ENCODE data around the gene TRIM17. TPM values are rescaled to one million over a fixed set of nuclear protein-coding genes. Genes with fewer than 3 reads are reported as not detected.

The TRIM17 gene
- total and polyA plus RNA-seq, 7 donors = 0.44 to 0.95 TPM; not detected in 5

DNA sequence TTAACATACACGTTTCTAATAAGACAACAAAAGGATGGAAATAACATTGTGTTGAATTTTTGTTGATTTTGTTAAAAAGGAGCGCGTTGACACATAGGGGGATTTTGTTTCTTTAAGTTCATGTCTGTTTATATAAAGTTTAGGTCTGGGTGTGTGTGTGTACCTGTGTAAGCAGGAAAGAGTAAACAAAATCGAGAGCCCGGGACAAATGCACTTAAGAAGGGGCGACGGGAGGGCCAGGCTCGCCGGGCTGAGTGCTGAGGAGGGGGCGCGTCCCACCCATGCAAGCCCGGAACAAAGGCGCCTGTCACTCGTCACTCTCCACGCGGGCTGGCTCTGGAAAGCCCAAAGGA, 28.8 kb upstream of the TRIM17 start:
- Histone ChIP-seq H3K27me3 (peaks cover 19 to 68% (median 40%) of the 10 kb centered on the region in 3 donors), H3K4me3 (peak overlapping the region in 3 of 4 donors; percentile 5 to 47 (median 37)), H3K27ac (peak overlapping the region in 1 of 4 donors; percentile 38), H3K9me3 (no peaks in the 10 kb centered on the region), H3K36me3 (no peaks in the 10 kb centered on the region), H3K4me1 (peaks cover 0 to 13% (median 11%) of the 10 kb centered on the region in 4 donors)
- DNase-seq = no peak
- 2 to 4% methylated on average over 16 of the region's 16 CpGs for WGBS, 2 donors
- TF ChIP-seq, protein P1, sequence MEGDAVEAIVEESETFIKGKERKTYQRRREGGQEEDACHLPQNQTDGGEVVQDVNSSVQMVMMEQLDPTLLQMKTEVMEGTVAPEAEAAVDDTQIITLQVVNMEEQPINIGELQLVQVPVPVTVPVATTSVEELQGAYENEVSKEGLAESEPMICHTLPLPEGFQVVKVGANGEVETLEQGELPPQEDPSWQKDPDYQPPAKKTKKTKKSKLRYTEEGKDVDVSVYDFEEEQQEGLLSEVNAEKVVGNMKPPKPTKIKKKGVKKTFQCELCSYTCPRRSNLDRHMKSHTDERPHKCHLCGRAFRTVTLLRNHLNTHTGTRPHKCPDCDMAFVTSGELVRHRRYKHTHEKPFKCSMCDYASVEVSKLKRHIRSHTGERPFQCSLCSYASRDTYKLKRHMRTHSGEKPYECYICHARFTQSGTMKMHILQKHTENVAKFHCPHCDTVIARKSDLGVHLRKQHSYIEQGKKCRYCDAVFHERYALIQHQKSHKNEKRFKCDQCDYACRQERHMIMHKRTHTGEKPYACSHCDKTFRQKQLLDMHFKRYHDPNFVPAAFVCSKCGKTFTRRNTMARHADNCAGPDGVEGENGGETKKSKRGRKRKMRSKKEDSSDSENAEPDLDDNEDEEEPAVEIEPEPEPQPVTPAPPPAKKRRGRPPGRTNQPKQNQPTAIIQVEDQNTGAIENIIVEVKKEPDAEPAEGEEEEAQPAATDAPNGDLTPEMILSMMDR (IDR thresholded peaks at IDR 0.05) = no peak
- TF ChIP-seq POLR2A (IDR thresholded peaks at IDR 0.05) (no peak), EP300 (IDR thresholded peaks at IDR 0.05) (no peak), POLR2AphosphoS5 (IDR thresholded peaks at IDR 0.05) (no peak)
- intact Hi-C loops (cut with DNase I) = no loop called here

DNA sequence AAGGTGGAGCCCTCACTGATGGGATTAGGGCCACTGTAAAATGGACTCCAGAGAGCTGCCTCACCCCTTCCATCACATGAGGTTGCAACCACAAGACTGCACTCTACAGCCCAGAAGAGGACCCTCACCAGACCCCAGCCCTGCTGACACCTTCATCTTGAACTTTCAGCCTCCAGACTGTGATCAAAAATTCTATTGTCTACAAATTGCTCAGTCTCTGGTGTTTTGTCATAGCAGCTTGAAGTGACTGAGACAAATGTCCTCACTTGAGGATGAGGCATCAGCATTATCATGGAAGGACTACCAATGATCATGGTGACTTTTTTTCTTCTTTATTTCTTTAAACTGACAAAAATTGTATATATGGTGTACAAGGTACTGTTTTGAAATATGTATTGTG, 26.7 kb upstream of the TRIM17 start:
- peaks cover 21 to 89% (median 53%) of the 10 kb centered on the region in 3 donors for H3K27me3 ChIP-seq
- intact Hi-C loops (cut with DNase I) = no loop called here
- TF ChIP-seq POLR2A (IDR thresholded peaks at IDR 0.05) (no peak), EP300 (IDR thresholded peaks at IDR 0.05) (no peak), POLR2AphosphoS5 (IDR thresholded peaks at IDR 0.05) (no peak)
- TF ChIP-seq, protein P1 (IDR thresholded peaks at IDR 0.05) = no peak

DNA sequence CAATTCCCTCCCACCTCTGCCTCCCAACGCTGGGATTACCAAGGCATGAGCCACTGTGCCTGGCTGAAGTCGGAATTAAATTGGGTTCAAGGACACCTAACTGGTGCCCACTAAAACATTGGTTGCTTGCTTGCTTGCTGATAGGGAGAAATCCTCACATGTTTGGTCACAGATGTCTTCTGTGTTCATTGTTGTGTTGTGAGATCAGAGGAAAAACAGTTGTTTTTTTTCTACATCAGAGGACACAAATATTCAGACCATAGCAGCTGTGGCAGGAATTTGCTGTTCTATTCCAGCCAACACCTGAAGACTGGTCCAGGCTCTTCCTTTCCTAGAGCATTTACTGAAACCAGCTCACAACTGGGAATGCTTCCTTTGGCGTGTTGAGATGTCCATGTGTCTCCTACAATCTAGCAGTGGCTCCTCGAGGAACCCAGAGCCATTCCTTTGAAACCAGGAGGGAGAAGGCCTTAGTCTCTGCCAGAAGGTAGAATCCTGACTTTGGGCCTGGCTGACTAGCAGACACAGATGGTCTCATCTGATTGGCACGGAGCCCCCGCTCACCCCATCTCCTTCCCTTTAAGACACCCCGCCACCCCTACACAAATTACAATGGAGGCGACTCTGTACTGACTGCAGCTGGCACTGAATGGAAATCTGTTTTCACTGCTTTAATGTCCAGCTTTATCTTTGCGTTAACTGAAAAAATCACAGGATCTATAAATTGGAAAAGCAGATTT, 24.3 kb upstream of the TRIM17 start:
- Histone ChIP-seq H3K27me3 (peaks cover 19 to 95% (median 47%) of the 10 kb centered on the region in 3 donors), H3K27ac (no peak overlapping the region), H3K4me3 (no peak overlapping the region), H3K9me3 (no peaks in the 10 kb centered on the region), H3K4me1 (peaks cover 0 to 8% (median 6%) of the 10 kb centered on the region in 4 donors), H3K36me3 (no peaks in the 10 kb centered on the region)
- WGBS, 2 donors = 88 to 90% methylated on average over 9 of the region's 9 CpGs
- intact Hi-C loops (cut with DNase I) = no loop called here
- DNase-seq = no peak
- no peak for TF ChIP-seq POLR2A (IDR thresholded peaks at IDR 0.05)
- TF ChIP-seq, protein P1 (IDR thresholded peaks at IDR 0.05) = no peak
- TF ChIP-seq POLR2AphosphoS5 (IDR thresholded peaks at IDR 0.05) = no peak
- no peak for TF ChIP-seq EP300 (IDR thresholded peaks at IDR 0.05)

More for the DNA sequence above, 26.7 kb upstream of the TRIM17 start:
- Histone ChIP-seq H3K27ac (no peak overlapping the region), H3K36me3 (no peaks in the 10 kb centered on the region), H3K4me1 (peaks cover 0 to 13% (median 11%) of the 10 kb centered on the region in 4 donors), H3K4me3 (no peak overlapping the region), H3K9me3 (no peaks in the 10 kb centered on the region)
- DNase-seq = no peak

DNA sequence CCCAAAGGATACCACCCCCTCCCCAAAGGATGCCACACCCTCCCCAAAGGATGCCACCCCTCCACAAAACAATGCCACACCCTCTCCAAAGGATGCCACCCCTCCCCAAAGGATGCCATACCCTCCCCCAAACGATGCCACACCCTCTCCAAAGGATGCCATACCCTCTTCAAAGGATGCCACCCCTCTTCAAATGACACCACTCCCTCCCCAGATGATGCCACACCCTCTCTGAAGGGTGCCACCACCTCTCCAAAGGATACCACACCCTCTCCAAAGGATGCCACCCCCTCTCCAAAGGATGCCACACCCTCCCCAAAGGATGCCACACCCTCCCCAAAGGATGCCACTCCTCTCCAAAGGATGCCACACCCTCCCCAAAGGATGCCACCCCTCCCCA, 21.6 kb upstream of the TRIM17 start:
- Histone ChIP-seq H3K27me3 (peaks cover 6 to 93% (median 38%) of the 10 kb centered on the region in 3 donors), H3K27ac (no peak overlapping the region), H3K9me3 (no peaks in the 10 kb centered on the region), H3K4me3 (no peak overlapping the region), H3K36me3 (no peaks in the 10 kb centered on the region), H3K4me1 (no peaks in the 10 kb centered on the region)
- intact Hi-C loops (cut with DNase I) = no loop called here
- DNase-seq = no peak
- TF ChIP-seq POLR2A (IDR thresholded peaks at IDR 0.05) (no peak), EP300 (IDR thresholded peaks at IDR 0.05) (no peak)
- TF ChIP-seq, protein P1 (IDR thresholded peaks at IDR 0.05) = no peak
- WGBS, 2 donors = 35 to 49% methylated on average over 1 of the region's 1 CpG
